DMS79 treated with DMSO at 0.1 percent for 48 hours (cell line): Measurements from ENCODE around the gene RORB.

Experiments used
- DNase-seq: peaks from one replicate; lab custom pipeline; 2025; lab: John Stamatoyannopoulos, UW

Gene RORB

DNA sequence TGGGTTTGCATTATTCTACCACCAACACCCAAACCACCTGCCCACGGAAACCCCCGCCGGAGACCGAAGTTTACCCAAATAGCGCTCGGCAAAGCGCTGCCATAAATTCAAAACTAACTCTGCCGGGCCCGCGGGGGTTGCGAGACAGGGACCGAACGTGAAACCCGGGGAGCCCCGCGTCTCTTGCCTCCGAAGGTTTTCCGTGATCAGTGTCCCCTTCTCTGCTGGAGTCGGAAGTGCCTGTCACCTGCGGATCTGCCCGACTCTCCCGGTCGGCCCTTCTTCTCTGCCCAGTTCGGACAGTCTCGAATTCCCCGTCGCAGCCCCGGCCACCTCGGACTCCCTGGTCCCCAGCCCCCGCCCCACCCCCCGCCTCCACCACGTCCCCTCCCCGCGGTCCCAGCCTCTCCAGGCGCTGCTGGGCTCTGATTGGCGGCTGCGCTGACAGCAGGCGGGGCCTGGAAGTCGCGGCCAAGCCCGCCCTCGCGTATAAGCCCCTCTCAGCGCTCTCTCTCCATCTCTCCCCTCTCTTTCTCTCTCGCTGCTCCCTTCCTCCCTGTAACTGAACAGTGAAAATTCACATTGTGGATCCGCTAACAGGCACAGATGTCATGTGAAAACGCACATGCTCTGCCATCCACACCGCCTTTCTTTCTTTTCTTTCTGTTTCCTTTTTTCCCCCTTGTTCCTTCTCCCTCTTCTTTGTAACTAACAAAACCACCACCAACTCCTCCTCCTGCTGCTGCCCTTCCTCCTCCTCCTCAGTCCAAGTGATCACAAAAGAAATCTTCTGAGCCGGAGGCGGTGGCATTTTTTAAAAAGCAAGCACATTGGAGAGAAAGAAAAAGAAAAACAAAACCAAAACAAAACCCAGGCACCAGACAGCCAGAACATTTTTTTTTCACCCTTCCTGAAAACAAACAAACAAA lies at the start of gene RORB:
Gene RORB, plus strand, starts transcription at position 517 of the 929 bp plus-strand sequence. CDS start 642 bp downstream, outside the sequence.
- no peak for DNase-seq

GRCh38 chr9:74447451-74448193 lies 49.5 kb upstream of the RORB start:
- DNase-seq, result no peak

- no peak for DNase-seq
These were observed 48.1 kb upstream of the RORB start for GRCh38 chr9:74449060-74449459.

DNA sequence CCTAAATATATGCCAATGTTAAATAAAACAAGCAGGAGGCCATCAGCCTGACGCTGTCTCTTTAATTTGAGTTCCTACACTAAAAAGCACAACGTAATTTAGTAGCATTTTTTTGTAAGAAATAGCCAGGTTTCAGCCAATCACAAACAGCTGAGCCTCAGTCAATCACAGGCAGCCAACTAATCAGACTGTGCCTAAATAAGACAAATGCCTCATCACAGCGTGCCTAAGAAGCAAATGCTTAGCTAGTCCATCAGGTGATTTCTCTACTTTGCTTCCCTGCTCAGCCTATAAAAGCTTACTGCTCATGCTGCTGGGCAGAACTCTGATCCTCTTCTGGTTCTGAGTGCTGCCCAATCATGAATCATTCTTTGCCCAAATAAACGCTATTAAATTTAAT lies 38.3 kb upstream of the RORB start:
- no peak for DNase-seq

DNA sequence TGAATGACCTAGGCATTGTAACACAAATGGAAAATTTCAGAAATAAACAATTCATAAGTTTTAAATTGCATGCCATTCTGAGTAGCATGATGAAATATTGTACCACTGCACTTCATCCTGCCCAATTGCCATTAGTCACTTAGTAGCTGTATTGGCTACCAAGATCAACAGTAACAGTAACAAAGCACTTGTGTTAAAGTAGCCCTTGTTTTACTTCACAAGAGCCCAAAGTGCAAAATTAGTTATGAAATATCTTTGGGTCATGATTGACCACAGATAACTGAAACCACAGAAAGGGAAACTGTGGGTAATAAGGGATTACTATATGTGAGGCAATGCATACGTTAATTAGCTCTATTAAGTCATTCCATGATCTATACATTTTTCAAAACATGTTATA lies 33.3 kb upstream of the RORB start:
- no peak for DNase-seq

DNA sequence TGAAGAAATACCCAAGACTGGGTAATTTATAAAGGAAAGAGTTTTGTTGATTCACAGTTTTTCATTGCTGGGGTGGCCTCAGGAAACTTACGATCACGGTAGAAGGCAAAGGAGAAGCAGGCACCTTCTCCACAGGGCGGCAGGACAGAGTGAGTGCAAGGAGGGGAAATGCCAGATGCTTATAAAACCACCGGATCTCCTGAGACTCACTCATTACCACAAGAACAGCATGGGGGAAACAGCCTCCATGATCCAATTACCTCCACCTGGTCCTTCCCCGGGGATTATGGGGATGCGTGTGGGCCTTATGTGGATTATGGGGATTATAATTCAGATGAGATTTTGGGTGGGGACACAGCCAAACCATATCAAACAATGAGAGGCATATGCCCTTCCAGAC lies 18.5 kb upstream of the RORB start:
- no peak for DNase-seq

- no peak for DNase-seq
These were observed 17.4 kb upstream of the RORB start for GRCh38 chr9:74479711-74480110.

- DNase-seq, result no peak
These were observed 9.7 kb upstream of the RORB start for GRCh38 chr9:74487395-74487794.

- no peak for DNase-seq
These were observed 3.6 kb upstream of the RORB start for GRCh38 chr9:74493512-74493911.

DNA sequence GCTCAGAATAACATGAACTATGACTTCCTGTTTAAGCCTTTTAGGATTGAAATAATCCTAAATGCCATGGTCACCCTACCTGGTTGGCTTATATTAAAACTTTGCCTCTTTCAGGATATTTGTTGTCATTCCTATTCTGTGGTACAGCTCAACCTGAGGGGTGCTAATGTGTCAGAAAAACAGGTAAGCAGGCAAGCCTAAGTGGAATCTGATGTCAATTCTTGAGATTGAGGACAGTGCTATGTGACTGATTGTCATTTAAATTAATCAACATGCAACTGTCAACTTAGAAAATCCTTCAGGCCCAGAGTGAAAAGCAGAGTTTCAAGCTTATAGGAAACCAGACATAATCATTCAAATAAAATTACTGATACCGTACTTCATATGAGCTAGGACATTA lies 2.6 kb upstream of the RORB start:
- no peak for DNase-seq

DNA sequence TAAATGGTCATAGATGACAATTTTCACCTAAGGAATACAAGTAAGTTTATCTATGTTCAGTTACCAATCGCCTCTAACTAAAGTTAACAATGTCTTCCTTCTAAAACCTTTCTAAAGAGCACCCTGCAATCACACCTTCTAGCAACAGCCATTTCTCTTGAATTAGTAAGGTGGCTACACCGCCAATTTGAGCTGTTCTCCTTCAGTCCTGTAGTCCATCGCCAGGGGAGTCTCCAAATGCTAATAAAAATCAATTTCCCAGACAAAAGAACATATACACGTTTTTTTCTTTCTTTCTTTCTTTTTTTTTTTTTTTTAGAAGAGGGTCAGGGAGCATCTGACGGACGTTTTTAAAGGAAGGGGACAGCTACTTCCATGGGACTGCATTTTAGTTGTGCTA lies 729 bp upstream of the RORB start:
- no peak for DNase-seq

DNA sequence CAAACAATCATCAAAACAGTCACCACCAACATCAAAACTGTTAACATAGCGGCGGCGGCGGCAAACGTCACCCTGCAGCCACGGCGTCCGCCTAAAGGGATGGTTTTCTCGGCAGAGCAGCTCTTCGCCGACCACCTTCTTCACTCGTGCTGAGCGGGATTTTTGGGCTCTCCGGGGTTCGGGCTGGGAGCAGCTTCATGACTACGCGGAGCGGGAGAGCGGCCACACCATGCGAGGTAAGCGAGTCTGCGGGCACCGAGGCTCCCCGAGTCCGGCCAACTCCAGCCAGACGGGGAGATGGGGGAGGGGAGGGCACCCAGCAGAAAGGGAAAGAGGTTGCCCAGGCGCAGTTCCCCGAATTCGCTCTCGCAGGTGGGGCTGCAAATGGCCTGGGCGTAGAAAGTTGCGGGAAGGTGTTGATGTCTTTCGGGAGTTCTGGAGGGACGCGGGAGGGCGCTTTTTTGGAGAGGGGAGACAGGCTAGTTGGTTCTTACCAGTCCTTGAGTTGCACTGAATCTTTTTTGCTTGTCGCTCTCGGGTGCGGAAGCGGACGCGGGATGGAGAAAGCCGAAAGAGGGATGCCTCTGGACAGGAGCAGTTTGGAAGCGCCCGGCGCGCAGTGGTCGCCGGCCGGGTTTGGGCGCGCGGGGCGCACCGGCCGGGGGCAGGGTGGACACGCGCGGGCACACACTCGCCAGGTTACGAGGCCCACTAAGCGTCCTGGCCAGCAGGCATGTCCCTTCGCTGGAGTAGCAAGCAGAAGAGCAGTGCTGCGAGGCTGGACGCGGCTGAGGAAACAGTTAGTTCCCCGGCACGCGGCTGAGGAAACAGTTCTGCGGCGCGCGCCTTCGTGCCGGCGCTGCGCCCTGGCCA lies 849 bp downstream of the RORB start:
- DNase-seq, result no peak

DNA sequence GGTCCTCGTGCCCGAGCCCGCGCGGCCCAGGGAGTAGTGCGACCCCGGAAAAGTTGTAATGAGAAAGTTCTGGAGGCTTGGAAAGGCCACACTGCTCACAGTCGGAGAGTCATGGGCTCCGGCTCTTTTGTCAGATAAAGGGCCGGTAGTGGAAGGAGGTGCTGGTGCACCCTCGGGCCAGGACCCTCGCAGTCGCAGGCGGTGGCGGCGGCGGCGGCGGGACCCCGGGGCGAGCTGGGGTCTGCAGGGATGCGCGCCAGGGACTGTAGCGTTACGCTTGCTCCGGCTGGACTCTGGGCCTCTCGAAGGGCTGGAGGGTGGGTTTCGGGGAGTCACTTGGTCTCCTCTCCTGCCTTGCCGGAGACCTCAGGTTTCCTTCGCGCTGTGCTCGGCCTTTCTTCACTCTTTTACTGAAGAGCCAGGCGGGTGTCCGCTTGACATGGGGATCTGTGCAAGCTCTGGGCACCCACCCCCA lies 1.5 kb downstream of the RORB start:
- DNase-seq, result no peak

- DNase-seq, result no peak
These were observed 2.0 kb downstream of the RORB start for GRCh38 chr9:74499111-74499601.

GRCh38 chr9:74499770-74500583 lies 2.8 kb downstream of the RORB start:
- DNase-seq, result no peak

- DNase-seq, result no peak
These were observed 3.4 kb downstream of the RORB start for GRCh38 chr9:74500584-74500924.

DNA sequence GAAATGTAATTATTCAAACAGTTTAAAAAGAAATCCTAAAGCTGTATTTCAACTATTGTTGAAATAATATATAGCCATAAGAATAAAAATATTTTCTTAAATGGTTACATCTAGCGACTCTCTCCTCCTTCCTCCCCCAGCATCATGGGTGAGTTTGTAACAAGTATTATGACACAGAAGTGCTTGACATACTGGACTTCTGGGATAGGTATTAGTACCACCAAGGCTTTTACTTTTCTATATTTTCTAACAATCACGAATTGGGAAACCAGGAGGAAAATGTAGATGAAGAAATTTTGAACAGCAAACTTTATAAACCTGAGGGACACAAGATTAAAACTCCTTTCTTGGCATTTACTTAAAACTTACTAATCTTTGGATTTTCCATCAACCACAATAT lies 4.4 kb downstream of the RORB start:
- no peak for DNase-seq

GRCh38 chr9:74503219-74503618 lies 6.1 kb downstream of the RORB start:
- DNase-seq, result no peak

DNA sequence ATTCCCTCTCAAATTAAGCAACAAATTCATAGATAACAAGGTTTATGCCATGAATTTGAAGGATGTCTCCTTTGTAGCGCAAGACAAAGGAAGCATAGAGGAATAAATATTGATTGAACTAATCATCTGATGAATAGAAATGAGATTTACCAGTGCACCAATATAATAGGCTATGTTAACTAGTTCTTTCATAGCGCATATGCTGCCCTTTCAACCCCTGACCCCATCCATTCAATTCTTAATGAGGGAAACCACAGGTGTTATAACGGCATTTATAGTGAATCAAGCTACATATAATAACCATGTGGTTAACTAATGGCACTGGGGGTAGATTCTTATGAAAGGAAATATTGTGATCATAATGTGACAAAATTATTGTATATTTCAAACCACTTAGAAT lies 6.5 kb downstream of the RORB start:
- DNase-seq, result no peak

- DNase-seq, result no peak
These were observed 14.2 kb downstream of the RORB start for GRCh38 chr9:74511333-74511732.

DNA sequence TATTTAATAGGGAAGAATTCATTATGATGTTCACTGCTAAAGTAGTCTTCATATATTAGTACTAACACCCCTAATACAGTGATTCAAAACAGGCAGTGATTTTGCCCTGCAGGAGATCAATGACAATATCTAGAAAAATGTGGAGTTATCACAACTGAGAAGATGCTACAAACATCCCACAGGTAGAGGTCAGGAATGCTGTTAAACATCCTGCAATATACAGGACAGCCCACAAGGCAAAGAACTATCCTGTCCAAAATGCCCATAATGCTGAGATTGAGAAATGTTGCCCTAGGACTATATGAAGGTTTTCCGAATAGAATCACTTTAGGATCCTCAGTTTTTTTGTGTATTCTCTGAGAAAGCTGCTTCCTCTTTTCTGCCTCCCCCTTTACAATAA lies 15.3 kb downstream of the RORB start:
- no peak for DNase-seq
